T-helper 17 cell (primary cell): Measurements from ENCODE around the gene ZNF208. TPM values are rescaled to one million over a fixed set of nuclear protein-coding genes. Genes with fewer than 3 reads are reported as not detected.
"Not testable (repeated sequence)": the region's sequence is repeated elsewhere in the genome, so short reads cannot be mapped to it uniquely, and the experiment has no call there.

ENCODE experiments used
- ATAC-seq: fragments of 150-1000 bp; cut with Tn5 transposase; 2 replicates; pipeline ENCODE4 v1.10.0; 2021; ENCODE audit warnings: mild to moderate bottlenecking, moderate library complexity
- DNase-seq, 3 donors: peaks; one replicate each; pipeline versions ENCODE4 v3.0.0 to v3.0.0-alpha.2; 2020 to 2021
- H3K9me3 ChIP-seq: one replicate; pipeline ENCODE4 v1.7.0; 2013; ENCODE audit warnings: low read length, mild to moderate bottlenecking; ENCODE audit not compliant: control insufficient read depth, poor library complexity, severe bottlenecking
- H3K27ac Mint-ChIP-seq: one replicate; pipeline ENCODE4 v1.8.0; 2022; ENCODE audit warnings: mild to moderate bottlenecking, moderate library complexity, mixed read lengths
- H3K27me3 Mint-ChIP-seq: one replicate; pipeline ENCODE4 v1.8.0; 2022; ENCODE audit warnings: mixed read lengths
- H3K36me3 Mint-ChIP-seq: one replicate; pipeline ENCODE4 v1.8.0; 2022; ENCODE audit warnings: low read depth, mixed read lengths
- H3K4me1 Mint-ChIP-seq: one replicate; pipeline ENCODE4 v1.8.0; 2022; ENCODE audit warnings: mild to moderate bottlenecking, mixed read lengths
- H3K4me3 Mint-ChIP-seq: one replicate; pipeline ENCODE4 v1.8.0; 2022; ENCODE audit warnings: mild to moderate bottlenecking, moderate library complexity, mixed read lengths
- total RNA-seq, 4 donors: library from RNA in 2 of 4; stranded (reverse) in 2 of 4; gene quantifications; one replicate each; pipeline ENCODE4 v1.2.3 and lab custom pipeline; 2022 to 2026

The ZNF208 gene
- total RNA-seq, 2 donors from 2014 or later: 4.6 to 10.5 TPM

DNA sequence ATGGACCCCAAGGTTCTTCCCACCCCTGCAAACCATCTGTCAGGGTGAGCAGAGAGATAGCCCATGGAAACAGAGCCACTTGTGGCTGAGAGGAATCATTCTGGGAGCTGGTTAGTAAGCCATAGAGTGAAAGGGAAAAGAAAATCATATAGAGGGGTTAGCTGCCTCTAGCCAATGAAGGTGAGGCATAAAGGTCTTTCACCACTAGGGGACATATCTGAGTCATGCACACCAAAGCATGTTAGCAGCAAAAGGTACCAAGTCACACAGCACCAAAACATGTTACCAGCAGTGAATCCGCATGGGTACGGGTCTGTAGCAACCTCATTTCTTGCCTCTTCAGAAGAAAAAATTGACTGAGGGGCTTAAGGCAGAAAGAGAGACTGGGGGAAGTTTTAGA lies 98.1 kb downstream of the ZNF208 start:
- Mint-ChIP-seq H3K4me3 (no peak overlapping the region), H3K27ac (no peak overlapping the region), H3K27me3 (no peaks in the 10 kb centered on the region), H3K4me1 (no peaks in the 10 kb centered on the region), H3K36me3 (no peaks in the 10 kb centered on the region)
- ATAC-seq (no peak), DNase-seq (no peak)
- no peaks in the 10 kb centered on the region for H3K9me3 ChIP-seq

DNA sequence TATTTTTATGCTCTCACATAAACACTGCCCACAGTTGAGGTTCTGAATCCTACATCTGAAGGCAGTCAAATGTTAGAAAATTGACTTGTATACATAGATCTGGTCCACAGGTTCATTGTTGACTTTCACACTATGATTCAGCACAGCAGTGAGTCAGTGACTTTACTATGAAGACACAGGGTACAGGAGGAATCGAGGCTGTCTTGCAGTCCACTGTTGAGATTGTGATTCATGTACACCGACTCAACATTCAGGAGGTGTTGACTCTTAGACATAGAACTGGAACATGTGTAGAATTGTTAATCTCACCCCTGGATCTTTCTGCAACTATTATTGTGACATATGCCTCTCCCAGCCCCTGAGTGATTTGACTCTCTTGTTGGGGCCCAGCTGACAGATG lies 100.4 kb downstream of the ZNF208 start:
- DNase-seq (no peak), ATAC-seq (no peak)
- H3K4me3 Mint-ChIP-seq: no peak overlapping the region
- H3K36me3 Mint-ChIP-seq: no peaks in the 10 kb centered on the region
- no peaks in the 10 kb centered on the region for H3K4me1 Mint-ChIP-seq
- H3K27ac Mint-ChIP-seq: no peak overlapping the region
- H3K9me3 ChIP-seq: peaks cover 2% of the 10 kb centered on the region
- no peaks in the 10 kb centered on the region for H3K27me3 Mint-ChIP-seq

DNA sequence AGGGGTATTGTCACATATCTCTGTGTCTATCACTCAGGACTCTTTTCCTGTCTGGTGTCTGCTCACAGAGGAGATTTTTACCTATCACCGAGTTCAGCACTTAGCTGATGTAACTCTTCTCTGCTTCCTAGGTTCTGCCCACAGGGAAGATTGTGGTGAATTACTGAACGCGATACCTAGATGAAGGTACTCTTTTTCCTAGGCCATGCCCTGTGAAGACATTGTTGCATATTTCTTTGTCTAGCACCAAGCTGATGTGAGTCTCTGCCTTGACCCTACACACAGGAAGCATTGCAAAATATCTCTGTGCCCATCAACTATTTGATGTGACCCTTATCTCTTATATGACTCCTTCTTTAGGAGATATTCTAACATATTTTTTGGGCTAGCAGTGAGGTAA lies 102.7 kb downstream of the ZNF208 start:
- no peak overlapping the region for H3K27ac Mint-ChIP-seq
- ATAC-seq: no peak
- H3K27me3 Mint-ChIP-seq: no peaks in the 10 kb centered on the region
- H3K4me1 Mint-ChIP-seq: no peaks in the 10 kb centered on the region
- no peak overlapping the region for H3K4me3 Mint-ChIP-seq
- no peak for DNase-seq
- H3K36me3 Mint-ChIP-seq: no peaks in the 10 kb centered on the region
- H3K9me3 ChIP-seq: peaks cover 2% of the 10 kb centered on the region

DNA sequence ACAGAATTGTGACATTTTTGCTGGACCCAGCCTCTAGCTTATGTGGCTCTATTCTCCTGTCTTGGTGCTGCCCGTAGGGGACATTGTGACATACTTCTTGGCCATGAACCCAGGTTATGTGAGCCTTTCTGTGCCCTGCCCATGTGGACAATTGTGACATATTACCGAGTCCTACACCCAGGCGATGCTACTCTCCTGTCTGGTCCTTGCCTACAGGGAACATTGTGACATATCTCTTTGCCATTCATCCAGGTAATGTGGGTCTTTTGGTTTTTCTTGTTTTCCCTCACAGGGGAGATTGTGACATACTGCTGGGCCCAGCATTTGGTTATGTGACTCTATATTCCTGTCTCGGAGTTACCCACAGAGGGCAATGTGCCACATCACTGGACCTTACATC lies 103.2 kb downstream of the ZNF208 start:
- Mint-ChIP-seq H3K4me3 (no peak overlapping the region), H3K27me3 (no peaks in the 10 kb centered on the region), H3K4me1 (no peaks in the 10 kb centered on the region), H3K27ac (no peak overlapping the region), H3K36me3 (no peaks in the 10 kb centered on the region)
- DNase-seq: no peak
- H3K9me3 ChIP-seq: peaks cover 2% of the 10 kb centered on the region
- no peak for ATAC-seq

DNA sequence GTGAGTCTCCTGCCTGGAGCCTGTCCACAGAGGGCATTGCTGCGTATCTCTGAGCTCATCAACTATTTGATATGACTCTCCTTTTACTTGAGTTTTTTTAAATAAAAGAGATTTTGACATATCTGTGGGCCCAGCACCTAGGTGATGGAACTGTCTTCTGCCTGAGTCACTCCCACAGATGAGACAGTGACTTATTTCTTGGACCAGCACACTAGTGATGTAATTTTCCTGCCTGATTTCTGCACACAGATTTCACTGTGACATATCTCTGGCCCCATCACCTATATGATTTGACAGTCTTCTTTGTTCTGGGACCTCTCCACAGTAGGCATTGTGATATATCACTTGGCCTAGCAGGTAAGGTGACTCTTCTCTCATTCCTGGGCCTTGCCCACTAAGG lies 108.2 kb downstream of the ZNF208 start:
- no peaks in the 10 kb centered on the region for H3K27me3 Mint-ChIP-seq
- ATAC-seq (no peak), DNase-seq (no peak)
- H3K27ac Mint-ChIP-seq: no peak overlapping the region
- no peak overlapping the region for H3K4me3 Mint-ChIP-seq
- no peaks in the 10 kb centered on the region for H3K4me1 Mint-ChIP-seq
- no peaks in the 10 kb centered on the region for H3K36me3 Mint-ChIP-seq
- peaks cover 2% of the 10 kb centered on the region for H3K9me3 ChIP-seq

DNA sequence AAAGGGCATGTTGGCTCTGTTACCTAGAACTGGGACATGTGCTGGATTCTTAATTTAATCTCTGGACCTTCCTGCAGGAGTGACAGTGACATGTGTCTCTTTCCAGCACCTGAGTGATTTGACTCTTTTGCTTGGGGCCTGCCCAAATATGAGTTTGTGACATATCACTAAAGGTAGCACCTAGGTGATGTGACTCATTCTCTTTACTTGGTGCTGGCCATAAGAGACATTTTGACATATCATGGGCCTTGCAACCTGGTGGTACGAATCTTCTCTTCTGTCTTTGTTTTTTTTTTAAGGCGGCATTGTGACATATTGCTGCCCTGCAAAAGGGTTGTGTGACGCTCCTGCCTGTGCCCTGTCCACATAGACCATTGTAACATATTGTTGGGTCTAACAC lies 108.9 kb downstream of the ZNF208 start:
- ATAC-seq: no peak

DNA sequence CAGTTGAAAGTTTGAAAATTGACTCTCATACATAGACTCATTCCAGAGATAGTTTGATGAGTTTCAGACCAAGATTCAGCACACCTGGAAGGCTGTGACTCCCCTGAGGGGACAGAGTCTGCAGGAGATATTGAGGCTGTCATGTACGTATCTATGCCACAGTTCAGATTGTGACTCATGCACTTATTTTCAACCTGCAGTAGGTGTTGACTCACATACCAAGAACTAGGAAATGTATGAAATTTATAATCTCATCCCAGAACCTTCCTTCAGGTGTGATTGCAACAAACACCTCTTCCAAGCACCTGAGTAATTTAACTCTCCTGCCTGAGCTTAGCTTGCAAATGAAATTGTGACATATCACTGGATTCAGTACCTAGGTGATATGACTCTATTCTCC lies 110.3 kb downstream of the ZNF208 start:
- Mint-ChIP-seq H3K27ac (no peak overlapping the region), H3K4me1 (no peaks in the 10 kb centered on the region), H3K27me3 (no peaks in the 10 kb centered on the region), H3K4me3 (no peak overlapping the region), H3K36me3 (no peaks in the 10 kb centered on the region)
- no peak for DNase-seq
- H3K9me3 ChIP-seq: no peaks in the 10 kb centered on the region
- ATAC-seq: no peak

More for the DNA sequence above, 108.9 kb downstream of the ZNF208 start:
- DNase-seq: no peak
- Mint-ChIP-seq H3K27me3 (no peaks in the 10 kb centered on the region), H3K27ac (no peak overlapping the region), H3K36me3 (no peaks in the 10 kb centered on the region), H3K4me1 (no peaks in the 10 kb centered on the region), H3K4me3 (no peak overlapping the region)
- peaks cover 2% of the 10 kb centered on the region for H3K9me3 ChIP-seq

DNA sequence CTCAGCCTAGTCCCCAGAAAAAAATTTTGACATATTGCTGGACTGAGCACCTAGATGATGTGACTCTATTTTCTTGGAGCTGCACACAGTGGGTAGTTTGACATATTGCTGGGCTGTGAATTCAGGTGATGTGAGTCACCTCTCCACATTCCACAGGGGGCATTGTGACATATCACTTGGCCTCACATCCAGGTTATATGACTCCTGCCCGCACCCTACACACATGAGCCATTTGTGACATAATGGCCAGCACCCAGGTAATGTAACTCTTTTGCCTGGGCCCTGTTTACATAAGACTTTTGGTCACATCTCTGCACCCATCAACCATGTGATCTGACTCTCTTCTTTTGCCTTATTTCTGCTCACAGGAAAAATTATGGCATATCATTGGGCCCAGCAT lies 119.7 kb downstream of the ZNF208 start:
- Mint-ChIP-seq H3K36me3 (peaks cover 3% of the 10 kb centered on the region), H3K27ac (no peak overlapping the region), H3K4me1 (no peaks in the 10 kb centered on the region), H3K27me3 (peaks cover 14% of the 10 kb centered on the region), H3K4me3 (no peak overlapping the region)
- DNase-seq (no peak), ATAC-seq (no peak)
- H3K9me3 ChIP-seq: no peaks in the 10 kb centered on the region

DNA sequence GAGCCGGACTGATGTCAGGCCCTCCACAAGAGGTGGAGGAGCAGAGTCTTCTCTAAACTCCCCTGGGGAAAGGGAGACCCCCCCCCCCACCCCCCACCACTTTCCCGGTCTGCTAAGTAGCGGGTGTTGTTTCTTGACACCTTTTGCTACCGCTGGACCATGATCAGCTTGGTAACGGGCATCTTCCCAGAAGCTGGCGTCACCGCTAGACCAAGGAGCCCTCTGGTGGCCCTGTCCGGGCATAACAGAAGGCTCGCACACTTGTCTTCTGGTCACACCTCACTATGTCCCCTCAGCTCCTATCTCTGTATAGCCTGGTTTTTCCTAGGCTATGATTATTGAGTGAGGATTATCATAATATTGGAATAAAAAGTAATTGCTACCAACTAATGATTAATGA lies 120.7 kb downstream of the ZNF208 start:
- not testable (repeated sequence) for H3K4me3 Mint-ChIP-seq, ATAC-seq, H3K36me3 Mint-ChIP-seq, H3K4me1 Mint-ChIP-seq, H3K27ac Mint-ChIP-seq, H3K9me3 ChIP-seq
- DNase-seq: peak in 1 of 3 donors; percentile 10
- H3K27me3 Mint-ChIP-seq: peaks cover 15% of the 10 kb centered on the region

DNA sequence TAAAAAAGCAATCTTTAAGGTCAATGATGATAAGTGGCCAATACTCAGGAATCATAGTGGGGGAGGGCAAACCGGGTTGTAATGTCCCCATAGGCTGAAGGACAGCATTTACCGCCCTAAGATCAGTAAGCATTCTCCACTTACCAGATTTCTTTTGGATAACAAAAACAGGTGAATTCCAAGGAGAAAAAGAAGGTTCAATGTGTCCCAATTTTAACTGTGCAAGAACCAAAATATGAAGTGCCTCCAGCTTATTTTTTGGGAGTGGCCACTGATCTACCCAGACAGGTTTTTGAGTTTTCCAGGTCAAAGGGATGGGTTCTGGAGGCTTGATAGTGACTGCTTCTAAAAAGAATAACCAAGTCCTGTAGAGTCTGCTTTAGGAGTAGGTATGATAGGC lies 125.2 kb downstream of the ZNF208 start:
- not testable (repeated sequence) for H3K27ac Mint-ChIP-seq, H3K4me1 Mint-ChIP-seq, DNase-seq, ATAC-seq, H3K36me3 Mint-ChIP-seq, H3K4me3 Mint-ChIP-seq, H3K9me3 ChIP-seq
- H3K27me3 Mint-ChIP-seq: peaks cover 27% of the 10 kb centered on the region

DNA sequence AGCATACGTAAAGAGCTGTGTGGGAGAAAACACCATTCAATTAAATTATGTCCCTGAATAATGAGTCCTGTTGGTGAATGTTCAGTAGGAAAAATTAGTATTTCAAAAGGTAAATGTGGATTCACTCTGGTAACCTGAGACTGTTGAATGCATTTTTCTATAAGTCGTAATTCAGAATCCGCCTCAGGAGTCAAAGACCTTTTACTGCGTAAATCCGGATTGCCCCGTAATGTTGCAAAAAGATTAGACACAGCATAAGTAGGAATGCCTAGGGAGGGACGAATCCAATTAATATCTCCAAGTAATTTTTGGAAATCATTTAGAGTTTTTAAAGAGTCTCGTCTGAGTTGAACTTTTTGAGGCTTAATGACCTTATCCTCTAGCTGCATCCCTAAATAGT lies 126.0 kb downstream of the ZNF208 start:
- H3K36me3 Mint-ChIP-seq, H3K4me3 Mint-ChIP-seq, H3K9me3 ChIP-seq, H3K4me1 Mint-ChIP-seq, H3K27ac Mint-ChIP-seq, DNase-seq, ATAC-seq: not testable (repeated sequence)
- H3K27me3 Mint-ChIP-seq: peaks cover 34% of the 10 kb centered on the region

DNA sequence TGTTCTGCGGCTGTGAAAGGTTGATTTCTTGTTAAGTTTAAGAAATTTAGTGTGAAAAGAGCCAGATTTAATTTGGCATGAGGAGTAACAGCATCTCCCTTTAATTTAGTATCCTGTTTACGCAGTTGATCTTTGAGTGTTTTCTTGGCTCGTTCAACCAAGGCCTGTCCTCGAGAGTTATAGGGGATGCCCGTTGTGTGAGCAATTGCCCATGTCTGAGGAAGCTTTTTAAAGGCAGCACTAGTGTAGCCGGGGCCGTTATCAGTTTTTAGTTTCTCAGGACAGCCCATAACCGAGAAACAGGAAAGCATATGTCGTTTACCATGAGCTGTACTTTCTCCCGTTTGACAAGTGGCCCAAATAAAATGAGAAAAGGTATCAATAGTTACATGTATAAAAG lies 127.2 kb downstream of the ZNF208 start:
- Mint-ChIP-seq H3K27me3 (peaks cover 28% of the 10 kb centered on the region), H3K27ac (no peak overlapping the region), H3K4me3 (no peak overlapping the region), H3K36me3 (peaks cover 8% of the 10 kb centered on the region), H3K4me1 (peaks cover 3% of the 10 kb centered on the region)
- ATAC-seq: no peak
- DNase-seq: no peak
- no peaks in the 10 kb centered on the region for H3K9me3 ChIP-seq
